Left forelimb (tissue), 1 donor: ENCODE data around the gene OVAAL.

ENCODE experiments used
- DNase-seq: peaks from one replicate; pipeline ENCODE4 v3.0.0-alpha.2; 2018; ENCODE audit warnings: low spot score

Gene OVAAL

DNA sequence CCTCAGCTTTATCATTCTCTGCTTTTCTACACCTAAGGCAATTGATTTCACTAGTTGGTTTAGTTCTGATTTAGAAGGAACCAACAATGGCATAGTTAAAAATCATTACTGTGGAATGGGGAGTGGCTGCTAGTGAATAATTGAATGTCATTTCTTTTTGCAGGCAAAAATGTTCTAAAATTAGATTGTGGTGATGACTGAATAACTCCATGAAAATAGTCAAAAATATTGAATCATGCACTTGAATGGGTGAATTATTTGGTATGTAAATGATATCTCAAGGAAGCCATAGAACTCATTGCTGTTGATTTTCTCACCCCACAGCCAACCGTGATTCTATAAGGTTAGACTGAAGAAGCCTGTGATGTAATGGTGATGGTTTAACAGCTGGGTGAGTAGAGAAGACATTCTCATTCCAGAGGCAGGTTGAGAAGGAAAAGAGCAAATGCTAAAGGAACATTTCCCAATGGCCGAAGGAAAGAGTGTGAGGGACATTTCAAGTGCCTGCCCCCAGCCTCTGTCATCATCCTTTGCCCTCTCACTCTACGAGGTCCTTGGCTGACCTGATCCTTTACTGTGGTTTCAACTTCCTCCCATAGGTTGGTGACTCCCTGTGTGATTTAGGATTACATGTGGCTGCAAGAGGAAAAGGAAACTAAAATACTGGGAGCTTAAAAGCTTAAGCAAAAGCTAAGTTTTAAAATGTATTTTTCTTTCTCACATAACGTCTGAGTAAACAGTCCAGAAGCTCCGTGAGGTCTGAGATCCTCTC is 12.5 kb downstream of the OVAAL start:
- DNase-seq: no peak

DNA sequence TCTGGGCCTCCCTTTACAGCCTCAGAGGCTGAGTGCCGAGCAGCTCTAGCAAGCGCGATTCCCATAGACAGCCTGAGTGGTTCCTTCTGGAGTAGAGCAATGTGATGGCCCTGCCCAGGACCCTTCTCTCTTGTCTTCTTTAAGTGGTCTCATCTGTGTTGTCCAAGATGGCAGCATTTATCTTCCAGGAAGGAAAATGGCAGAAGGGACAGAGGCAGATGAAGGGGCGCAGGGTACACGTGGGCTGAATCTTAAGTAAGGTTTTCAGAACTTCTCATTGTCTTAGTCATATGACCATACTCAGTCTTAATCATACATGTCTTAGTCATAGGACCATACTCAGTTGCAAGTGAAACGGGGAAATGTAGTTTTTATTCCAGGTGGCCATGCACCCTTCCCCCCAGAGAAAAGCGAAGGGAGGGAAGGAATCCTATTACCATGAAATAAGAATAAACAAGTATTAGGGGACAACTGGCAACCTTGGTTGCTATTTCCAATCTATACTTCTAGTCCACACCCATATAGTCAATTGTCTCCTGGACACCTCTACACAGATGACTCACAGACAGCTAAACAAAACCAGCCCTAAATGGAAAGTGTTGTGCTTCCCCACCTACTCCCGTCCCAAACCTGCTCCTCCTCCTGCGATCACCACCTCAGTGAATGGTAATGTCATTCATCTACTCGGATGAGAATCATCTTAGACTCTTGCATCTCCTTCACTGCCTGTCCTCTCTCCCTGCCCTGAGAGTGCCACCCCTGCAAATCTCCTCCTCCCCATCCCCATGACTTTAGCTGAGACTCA is 13.3 kb downstream of the OVAAL start:
- DNase-seq: no peak

DNA sequence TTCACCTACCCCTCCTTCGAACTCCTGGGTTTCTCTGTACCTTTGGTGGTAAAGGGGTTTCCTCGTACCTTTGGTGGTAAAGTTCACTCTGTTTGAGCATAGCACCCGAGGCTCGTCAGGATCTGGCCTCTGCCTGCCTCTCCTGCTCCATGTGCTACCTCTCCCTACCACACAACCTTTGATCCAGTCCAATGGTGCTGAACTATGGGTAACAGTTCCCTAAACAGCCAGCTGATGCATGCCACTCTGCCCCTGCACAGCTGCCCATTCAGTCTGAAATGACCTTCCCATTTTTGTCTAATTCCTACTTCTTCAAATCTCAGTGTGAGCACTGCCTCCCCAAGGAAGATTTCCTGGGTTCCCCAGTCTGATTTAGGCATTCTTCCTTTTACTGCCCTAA is 14.0 kb downstream of the OVAAL start:
- DNase-seq: no peak

DNA sequence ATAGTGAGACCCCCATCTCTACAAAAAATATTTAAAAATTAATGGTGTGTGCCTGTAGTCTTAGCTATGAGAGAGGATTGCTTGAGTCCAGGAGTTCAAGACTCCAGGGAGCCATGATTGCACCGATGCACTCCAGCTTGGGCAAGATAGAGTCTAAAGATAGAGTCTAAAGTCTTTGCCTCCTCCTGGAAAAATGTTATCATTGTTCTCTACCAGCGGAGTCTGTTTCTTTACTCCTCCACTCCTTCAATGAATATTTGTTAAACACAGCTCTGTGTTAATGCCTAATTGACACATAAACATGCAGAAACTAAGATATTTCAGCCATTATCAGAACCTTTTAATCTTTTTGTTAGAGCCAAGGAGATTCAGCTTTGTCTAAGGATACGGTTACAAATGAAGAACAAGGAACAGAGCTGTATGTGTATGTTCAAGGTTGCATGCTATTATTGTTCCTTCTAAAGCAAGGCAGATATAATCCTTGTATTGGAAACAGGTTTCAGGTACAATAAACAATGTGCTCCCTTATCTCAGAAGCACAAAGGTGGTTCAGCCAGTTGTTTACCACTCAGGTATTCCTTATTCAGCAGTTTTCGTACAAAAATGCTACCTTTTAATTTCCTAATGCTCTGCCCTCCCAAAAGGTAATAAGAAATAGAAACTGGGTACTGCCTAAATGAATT is 15.4 kb downstream of the OVAAL start:
- DNase-seq: no peak

DNA sequence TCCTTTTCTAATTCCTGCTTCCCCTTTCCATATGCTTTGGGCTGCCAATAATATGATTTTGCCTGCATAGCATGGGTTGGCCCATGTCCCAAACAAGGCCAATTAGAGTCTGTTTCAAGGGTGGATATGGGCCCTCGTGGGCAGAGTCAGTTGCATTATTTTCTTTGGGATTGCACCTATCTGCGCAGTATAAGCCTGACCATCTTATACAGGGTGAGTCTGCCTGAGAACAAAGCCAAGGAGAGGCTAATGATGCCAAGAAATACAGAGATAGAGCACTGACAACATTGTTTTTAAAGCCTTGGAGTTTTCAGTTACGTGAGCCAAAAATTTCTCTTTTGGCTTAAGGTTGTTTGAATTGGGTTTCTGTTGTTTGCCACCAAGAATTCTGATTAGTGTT is 18.6 kb downstream of the OVAAL start:
- DNase-seq: no peak

DNA sequence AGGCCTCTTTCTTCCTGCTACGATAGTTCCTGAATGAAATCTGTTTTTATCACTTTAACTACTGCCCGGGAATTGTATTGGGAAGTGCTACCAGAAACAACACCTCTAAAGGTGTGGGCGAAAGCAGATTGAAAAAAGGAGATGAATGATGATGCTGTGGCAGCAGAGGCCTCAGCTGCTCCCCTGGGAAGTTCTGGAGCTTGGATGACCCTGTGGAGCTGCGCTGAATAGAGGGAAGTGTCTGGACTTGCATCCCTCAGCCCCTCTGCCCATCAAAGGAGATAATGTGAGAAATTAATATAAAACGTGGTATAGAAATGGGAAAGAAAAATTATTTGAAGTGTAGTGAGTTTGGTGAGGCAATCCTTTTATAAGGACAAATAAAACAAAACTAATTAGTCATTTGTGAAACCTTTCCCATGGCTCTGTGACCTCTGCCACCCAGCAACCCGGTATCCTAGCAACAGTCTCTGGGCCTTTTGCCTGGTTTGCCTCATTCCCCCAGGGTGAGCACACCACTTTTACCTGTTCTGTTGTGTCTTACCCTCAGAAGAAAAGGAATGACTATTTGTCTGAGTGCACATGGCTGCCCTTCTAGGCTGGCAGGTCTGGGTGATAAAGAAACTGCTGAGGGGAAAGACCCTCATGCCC is 21.3 kb downstream of the OVAAL start:
- no peak for DNase-seq

DNA sequence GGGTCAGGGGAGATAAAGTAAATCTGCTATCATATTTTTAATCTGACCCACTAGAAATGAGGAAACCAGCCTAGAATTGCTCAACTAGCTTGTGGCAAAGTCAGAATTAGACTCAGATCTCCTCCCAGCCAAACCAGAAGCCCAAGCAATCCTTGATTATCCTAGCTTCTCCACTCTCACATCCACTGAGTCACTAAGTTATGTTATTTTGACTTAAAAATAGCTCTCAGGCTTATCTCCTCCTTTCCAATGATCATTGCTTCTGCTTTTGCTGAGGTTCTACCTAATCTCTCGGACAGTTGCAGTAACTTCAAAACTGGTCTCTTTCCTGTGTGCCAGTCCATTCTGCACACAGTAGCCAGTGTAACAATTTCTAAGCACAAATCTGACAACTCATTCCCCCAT is 22.9 kb downstream of the OVAAL start:
- no peak for DNase-seq

DNA sequence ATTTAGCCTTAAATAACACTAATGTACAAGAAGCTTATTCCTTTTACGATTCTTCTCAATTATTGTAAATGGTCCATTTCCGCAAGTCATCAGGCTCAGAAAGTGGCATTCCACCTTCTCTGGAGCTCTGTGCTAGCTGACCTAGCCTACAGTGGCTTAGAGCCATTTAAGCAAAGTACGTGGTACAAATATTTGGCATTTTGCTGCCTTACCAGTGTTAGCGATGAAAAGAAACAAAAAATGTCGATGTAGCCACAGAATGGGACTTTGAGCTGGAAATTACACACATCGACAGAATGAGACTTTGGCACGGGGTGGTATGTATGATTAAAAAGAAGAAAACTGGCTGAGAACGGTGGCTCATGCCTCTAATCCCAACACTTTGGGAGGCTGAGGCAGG is 26.1 kb downstream of the OVAAL start:
- no peak for DNase-seq

DNA sequence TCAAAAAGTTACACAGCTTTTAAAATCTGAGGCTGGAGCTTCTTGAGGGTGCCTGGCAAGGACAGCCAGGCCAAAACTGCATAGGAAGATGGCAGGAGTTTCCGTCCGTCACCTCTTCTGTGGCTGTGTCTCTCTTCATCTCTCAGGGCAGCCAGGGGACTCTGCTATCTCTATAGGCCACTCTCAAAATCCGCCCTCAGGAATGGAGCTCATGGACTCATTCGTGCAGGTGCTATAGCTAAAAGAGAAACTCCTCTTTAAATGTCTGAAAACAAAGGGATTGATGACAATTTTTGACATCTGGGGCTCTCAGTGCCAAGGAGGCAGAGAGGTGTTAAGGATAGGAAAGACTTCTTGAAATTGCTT is 27.2 kb downstream of the OVAAL start:
- DNase-seq: no peak

DNA sequence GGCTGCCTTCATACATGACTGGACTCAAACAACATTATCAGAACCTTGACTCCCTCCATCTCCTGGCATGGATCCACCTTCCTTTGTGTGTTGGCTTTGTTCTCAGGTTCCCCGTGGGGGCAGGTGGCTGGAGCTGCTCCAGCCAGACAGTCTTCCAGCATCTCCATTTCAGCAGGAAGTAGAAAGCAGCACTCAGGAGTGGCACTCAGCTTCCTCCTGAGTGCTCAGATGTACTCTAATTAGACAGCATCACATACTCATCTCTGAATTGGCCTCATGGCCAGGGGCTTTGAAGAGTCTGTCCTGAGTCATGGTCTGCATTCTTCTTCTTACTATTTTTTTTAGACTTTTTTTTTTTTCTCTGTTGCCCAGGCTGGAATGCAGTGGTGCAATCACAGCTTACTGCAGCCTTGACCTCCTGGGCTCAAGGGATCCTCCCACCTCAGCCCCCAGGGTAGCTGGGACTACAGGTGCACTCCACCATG is 27.9 kb downstream of the OVAAL start:
- no peak for DNase-seq

DNA sequence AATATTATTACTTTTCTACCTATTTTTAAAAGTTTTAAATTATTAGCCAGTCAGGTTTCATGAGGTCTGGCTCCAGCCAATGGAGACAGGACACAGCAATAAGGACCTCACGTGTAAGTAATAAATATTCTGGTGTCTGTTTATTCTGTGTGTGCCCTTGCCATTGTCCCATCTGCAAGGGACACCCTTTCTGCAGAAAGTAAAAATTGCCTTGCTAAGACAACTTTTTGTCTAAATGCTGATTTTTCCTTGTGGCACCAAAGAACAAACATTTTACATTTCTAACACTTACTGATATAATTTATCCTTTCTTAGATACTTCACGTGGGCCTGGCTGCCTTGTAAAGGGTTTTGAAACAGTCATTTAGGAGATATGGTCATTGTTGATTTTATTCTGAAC is 29.4 kb downstream of the OVAAL start:
- no peak for DNase-seq

DNA sequence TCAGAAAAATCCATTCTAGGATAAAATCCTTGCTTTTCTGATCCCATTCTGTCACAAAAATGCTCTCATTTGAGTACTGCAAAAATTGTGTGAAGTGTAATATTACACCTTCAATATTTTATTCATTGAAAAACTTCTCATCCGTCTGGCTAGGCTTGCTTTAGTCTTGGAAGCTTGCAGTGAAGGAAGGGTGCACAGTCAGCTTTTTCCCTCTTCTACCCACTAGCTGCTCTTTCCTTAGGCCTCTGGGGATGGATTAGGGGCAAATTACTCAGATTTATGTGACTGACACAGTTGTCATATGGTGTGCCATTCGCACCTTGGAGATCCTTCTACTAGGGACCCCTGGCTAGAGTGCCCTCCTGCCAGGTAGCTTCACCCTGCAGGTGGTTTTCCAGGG is 32.1 kb downstream of the OVAAL start:
- DNase-seq: no peak

DNA sequence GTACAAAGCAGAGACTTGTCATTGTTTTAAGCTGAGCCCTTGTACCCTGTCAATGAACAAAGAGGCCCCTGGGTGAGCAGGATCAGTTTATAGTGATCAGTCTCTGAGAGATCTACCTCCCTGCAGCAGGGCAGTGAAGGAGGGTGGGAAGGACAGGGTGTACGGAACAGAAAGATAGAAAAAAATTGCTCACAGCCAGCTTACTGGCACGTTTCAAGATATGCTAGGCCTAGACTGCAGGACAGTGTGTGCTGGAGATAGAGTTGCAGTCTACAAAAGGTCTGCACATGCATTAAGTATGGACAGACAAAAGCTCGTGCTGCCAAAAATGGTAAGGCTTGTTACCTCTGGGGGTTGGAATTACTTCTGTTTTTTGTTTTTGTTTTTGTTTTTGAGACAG is 34.6 kb downstream of the OVAAL start:
- no peak for DNase-seq

DNA sequence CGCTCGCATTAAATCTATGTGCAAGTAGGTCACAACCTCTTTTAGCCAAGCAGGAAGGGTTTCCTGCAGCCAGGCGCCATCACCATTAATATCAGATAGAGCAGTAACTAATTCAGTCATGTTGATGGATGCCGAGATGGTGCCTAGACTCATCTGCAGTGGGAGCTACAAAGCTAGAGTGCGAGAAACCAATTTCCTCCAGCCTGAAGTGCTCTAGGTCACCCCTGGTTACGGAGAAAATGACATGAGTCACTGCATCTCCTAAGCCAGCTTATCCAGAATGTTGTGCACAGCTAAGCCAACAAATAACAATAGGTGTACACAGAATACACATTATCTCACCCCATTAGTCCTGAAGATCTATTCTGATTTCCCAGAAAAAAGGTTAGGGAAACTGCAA is 36.0 kb downstream of the OVAAL start:
- DNase-seq: no peak

DNA sequence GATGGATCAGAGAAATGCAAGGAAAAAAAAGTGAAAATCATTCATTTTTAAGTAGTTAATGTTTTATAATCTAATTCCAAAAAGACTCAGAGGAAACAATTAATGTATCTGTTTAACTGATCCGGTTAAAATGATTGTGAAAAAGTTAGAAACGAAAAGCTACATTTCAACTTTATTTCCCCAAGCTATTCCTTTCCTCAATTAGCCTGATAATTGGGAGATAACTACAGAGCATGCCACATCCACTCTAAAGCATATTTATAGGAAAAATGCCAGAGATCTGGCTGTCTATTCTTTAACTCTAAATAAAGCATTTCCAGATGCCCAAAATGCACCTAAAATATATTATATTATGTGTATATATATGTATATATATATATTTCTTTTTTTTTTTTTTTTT is 37.2 kb downstream of the OVAAL start:
- DNase-seq: no peak

DNA sequence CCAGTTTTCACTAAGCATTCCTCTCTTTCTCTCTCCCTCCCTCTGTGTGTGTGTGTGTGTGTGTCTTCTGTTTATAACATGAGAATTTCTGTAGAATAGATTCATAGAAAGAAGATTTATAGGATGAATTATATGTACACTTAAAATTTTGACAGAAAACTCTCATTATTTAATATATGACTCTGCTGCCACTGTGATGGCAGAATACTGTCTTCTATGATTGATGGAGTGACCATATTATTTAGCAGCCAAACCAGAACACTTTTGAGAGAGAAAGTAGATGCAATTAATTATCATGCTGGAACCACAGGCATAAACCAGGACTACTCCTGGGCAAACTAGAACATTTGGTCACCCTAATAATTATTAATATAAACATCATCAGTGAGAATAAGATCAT is 38.8 kb downstream of the OVAAL start:
- DNase-seq: no peak

DNA sequence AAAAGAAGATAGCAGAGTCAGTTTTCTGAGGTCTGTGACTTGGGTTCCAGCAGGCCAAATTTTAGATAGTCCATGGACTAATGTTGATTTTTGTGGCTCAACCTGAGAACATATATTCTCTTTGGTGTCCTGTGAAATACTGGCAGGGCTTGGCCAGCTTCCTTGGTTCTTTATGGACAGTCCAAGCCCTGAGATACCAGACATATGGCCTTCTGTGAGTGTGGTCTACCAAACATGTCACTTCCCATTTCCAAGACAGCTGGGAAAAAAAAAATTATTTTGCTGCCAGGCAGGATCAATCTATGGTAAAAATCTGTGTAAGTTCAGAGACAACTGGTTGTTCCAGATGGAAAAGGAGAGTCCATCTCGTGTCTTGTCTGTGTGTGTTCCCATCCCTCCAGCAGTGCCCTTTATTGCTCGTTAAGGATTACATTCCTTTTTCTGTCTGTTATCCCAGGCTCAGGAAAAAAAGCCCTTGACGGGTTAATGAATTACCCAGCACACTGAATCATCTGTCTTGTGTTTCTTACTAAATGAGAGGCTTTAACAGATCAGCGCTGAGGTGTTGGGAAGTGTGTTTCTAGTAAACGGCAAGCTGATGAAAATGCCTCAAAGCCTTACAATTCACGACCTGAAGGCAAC is 39.7 kb downstream of the OVAAL start:
- no peak for DNase-seq

DNA sequence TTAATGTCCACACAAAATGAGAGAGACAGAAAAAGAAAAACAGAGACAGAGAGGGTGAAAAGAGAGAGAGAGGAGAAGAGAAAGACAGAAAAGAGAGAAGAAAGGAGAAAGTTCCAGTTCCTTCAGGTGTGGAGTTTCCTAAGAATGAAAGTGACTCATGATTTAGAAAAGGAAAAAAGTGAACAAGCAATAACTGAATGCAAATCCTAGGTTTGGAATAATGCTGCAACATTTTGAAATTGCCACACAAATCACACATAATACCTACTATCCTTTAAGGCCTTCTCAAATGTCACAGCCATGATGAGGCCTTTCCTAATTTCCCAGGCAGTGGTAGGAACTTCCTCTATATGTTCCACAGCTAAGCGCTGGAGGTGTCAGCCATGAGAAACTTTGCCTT is 41.6 kb downstream of the OVAAL start:
- DNase-seq: no peak

DNA sequence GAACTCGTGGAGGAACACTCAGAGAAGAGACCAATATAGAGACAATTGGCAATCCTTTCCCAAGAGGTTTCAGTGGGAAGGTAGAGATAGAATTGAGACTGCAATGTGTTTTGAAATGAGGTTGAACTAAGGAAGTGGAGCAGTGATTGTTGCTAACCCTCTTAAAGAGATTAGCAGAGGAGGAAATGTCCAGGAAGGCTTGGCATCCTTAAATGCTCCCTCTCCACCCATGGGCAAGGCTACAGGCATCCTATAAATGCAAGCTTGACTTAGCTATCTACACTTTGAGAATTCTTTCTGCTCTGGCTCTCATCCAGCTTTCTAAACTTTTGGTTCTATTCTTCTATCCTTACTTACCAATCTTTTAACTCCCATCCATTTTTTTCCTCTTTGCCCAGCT is 42.7 kb downstream of the OVAAL start:
- DNase-seq: no peak

DNA sequence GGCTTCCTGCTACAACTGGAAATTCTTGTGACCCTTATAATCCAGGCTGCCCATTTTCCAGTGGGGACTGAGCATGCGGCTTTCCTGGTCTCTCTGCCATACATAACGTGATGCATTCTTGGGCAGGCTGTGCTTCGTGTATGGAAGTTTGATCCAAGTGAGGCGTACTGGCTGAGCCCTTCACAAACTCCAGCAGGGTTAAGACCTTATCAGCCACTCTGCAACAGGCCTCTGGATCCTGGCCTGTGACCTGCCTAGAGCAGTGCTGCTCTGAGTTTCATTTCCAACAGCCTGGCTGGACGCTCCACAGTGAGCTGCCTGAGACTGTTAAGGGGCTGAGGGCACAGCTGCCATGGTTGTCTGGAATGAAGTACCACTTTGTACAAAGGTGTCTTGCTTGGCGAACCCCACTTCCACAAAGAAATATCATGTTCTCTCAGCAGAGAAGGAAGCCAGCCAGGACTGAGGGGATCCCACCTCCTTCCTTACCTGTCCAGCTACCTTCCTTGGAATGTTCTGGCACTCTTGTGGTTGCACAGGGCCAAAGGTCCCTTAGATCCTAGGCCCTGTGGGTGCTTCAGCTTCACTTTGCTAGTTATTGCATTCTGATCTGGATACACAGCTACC is 44.6 kb downstream of the OVAAL start:
- no peak for DNase-seq

DNA sequence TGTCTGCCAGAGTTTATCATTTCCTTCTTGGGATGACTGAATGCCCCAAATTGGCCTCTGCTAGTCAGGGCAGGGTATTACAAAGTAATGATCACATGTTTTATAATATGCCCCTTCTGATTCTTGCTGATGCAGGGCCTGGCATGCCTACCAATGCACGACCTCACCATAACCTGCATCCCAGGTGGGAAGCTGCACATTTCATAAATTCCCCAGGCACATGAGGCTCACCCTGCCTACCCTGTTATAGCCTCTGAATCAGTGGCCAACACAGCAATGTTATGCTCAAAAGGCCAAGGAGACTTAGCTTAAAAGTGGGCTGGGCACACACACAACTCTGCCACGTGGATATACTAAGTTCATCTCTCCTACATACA is 45.1 kb downstream of the OVAAL start:
- DNase-seq: no peak

DNA sequence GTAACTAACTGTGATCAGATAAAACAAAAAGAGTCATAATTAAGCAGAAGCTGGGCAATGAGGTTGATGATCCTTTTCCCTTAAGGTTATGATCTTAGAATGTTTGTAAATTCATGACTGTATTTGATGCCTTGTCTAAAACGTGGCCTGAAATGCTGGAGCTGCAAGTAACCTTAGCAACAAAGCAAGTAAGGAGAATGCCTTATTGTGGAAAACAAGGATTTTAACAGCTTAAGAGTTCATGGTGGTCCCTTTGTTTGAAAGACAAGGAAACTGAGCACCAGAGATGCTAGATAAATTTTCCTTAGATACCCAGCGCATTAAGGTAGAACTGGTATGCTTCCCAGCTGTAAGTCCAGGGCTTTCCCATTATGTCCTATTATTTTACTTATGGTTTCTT is 47.4 kb downstream of the OVAAL start:
- DNase-seq: no peak
